NCI-H187 treated with DMSO at 0.1 percent for 48 hours (cell line): ENCODE data around the gene ATL3.
"Not testable (repeated sequence)": the region's sequence is repeated elsewhere in the genome, so short reads cannot be mapped to it uniquely, and the experiment has no call there.

Experiments used
- DNase-seq: peaks from one replicate; lab custom pipeline; 2025; lab: John Stamatoyannopoulos, UW

The ATL3 gene

DNA sequence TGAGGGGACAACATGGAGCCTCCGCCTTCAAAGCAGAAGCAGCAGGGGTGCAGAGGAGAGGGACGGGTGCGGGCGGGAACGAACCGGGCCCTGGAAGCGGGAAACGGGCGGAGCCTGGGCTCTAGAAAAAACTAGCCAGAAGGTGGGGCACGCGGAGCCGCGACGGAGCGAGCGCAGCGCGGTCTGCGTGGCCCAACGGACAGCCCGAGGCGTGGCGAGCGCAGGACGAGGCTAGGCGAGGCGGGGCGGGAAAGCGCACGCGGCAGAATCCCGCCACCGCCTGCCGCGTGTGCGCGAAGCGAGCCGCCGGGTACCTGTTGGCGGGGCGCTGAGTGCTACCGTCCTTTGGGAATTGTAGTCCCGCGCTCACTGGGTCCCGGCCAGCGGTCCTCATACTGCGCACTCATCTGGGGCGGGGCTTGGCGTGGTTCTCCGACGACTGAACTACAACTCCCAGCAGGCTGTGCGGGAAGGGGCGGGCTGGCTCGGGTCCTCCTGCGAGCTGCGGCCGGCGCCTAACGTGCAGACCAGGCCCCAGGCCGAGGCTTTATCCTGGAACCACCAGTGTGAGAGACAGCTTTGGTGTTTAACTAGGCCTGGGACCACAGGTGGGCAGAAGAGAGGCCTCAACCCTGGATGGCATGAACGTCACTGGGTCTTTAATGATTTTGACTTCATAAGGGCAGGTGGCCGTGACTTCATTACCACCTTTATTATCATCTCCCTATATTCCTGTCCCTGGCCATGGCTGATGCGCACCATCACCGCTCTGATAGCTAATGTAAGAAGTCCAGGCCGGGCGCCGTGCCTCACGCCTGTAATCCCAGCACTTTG lies at the start of gene ATL3:
Gene ATL3, minus strand, starts transcription at position 55 of the 834 bp plus-strand sequence. Its CDS starts 41 bp downstream, at position 14.
- DNase-seq: peak; percentile 85

GRCh38 chr11:63720611-63721010 lies 49.4 kb upstream of the ATL3 start:
- no peak for DNase-seq

DNA sequence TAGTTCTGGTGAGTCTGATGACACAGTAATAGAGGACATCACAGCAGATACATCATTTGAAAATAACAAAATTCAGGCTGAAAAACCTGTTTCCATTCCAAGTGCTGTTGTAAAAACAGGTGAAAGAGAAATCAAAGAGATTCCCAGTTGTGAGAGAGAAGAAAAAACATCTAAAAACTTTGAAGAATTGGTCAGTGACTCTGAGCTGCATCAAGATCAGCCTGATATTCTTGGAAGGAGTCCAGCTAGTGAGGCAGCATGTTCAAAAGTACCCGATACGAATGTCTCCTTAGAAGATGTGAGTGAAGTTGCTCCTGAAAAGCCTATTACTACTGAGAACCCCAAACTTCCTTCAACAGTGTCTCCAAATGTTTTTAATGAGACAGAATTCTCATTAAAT lies 48.8 kb upstream of the ATL3 start:
- DNase-seq: no peak

GRCh38 chr11:63719001-63719400 lies 47.8 kb upstream of the ATL3 start:
- no peak for DNase-seq

DNA sequence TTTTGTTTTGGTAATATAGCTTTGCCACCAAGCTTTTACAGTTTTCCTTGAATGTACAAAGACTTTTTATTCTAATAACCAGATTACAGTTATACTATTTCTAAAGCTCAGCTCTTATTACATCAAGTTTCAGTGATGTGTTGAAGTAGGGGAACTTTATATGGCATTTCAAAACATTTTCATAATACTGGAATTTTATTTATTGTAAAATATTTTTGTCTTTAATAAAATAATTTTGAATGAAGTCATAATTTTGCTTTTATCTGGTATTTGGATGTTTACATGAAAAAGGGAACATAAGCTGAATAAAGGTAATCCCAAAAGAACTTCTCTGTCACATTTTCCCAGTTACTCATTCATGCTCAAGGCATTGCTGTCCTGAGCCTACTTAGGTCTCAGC lies 44.9 kb upstream of the ATL3 start:
- no peak for DNase-seq

GRCh38 chr11:63713766-63714165 lies 42.6 kb upstream of the ATL3 start:
- DNase-seq: no peak

DNA sequence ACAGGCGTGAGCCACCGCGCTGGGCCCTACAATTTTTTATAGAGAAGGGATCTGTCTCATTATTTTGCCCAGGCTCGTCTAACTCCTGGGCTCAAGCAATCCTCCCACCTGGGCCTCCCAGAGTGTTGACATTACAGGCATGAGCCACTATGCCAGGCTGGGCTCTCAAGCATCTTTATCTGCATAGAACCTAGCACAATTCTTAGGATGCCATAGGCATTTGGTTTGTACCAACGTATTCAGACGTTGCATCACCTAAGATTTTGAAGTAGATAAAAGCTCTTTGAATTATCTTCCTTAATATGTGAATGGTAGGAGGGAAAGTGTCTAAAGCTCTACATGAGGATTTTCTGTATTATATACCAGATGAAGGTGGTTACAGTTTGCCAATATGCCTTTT lies 40.7 kb upstream of the ATL3 start:
- no peak for DNase-seq

DNA sequence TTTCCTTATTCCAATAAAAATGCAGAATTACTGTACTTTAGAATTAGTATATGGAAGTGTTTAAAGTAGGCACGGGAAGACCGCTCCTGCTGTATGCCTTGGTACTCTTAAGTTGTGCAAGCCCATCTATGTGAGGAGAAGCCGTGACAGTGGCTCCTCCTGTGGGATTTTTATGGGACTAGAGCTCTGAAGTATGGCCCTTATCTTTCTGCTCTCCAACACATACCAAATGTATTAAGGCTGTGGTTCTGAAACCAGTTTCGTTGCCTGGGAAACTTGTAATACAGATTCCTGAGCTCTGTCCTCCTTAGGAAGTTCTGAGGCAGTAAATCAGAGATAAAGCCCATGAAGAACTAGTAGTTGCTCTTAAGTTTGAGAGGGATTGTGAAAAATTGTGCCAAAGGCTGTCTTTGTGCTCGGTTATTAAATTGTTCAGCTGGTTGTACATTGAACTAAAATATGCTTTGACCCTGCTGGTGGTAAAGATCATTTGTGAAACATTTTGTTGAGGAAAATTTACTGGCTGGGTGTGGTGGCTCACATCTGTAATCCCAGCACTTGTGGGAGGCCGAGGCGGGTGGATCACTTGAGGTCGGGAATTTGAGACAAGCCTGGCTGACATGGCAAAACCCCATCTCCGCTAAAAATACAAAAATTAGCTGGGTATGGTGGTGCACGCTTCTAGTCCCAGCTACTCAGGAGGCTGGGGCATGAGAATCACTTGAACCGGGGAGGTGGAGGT lies 39.5 kb upstream of the ATL3 start:
- DNase-seq: no peak

DNA sequence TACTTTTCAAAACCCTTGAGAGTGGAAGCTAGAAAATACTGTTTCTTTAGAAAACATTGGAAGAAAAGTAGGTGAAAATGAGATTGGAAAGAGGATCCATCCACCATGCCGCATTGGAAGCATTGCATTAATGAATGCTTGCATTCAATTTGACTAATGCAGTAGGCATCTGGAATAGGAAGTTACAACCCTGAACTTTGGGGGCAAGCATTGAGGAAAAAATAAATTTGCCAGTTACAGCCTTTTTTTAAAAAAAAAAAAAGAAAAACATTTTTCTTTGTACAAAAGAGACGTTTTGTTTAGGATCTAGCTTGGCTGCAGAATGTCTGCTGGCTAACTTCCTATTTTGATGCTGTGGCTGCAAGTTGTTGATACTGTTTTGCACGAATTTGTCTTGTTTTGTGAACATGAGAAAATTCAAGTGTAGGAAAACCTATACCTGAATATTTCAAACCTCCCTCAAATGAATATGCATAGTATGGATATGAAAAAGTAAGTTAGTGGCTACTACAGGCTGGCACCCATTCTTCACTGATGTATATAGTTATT lies 38.2 kb upstream of the ATL3 start:
- no peak for DNase-seq

- DNase-seq: no peak
These were observed 37.6 kb upstream of the ATL3 start for GRCh38 chr11:63708764-63709163.

DNA sequence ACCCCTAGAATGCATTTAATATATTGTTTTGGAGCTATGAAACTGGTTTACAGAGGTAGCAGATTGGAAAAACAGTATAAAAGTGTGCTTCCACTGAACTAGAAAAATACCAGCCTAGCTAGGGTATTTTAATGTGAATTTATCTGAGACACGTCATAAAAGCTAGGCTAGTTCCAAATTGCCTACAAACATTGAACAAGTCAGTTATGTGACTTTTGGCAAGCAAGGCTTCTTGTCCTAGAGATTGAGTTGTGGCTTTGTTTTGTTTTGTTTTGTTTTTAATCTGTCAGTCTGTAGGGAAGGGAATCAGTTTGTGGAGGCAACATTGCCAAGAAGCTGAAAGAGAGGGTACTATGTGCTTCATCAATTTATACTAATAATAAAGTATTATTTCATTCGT lies 34.4 kb upstream of the ATL3 start:
- no peak for DNase-seq

DNA sequence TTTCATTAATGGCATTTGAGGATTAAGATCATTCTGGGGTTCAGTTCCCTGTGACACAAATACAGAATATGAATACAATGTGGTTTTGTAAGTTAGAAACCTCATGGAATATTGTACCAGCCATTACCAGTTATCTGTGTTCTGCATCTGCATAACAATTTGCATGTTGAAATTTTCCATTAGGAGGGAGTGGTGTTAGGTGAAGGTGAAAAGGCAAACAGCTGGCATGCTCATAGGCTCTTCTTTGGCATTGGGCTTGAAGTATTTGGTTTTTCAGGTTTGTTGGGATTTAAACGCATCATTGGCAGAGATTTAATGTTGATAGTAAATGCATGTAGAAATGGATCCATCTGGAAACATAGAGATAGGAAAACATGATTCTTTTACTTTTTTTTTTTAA lies 28.7 kb upstream of the ATL3 start:
- no peak for DNase-seq

- DNase-seq: no peak
These were observed 28.0 kb upstream of the ATL3 start for GRCh38 chr11:63698976-63699733.

DNA sequence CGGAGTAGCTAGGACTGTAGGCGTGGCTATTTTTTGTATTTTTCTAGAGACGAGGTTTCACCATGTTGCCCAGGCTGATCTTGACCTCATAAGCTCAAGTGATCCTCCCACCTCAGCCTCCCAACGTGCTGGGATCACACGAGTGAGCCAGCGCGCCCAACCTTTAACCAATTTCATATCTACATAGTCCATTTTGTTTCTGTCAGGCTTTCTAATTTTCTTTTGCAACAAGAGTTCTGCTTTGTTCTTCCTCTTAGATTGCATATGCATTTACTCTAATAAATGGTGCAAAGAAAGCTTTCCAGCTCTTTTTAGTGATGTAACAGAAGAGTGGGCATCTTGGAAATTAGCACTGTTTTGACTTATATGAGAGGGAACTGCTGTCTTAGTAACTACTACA lies 23.4 kb upstream of the ATL3 start:
- DNase-seq: no peak

DNA sequence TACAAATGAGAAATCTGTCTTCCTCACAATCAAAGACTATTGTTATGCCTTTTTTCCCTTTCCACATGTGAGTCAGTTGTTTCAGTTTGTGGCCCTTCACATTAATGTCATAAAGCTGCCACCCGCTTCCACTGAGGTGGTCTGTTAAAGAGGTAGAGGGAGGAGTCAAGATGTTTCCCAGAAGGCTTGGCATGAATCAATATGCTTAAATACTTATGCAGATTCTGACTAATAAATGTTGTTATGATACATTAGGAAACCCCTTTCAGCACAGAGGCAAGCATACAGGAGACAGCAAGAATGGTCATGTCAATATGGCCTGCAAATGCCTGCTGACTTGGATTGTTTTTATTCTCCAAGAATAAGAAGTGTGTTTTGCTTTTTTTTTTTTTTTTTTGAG lies 16.7 kb upstream of the ATL3 start:
- DNase-seq: no peak

GRCh38 chr11:63686926-63687325 lies 15.8 kb upstream of the ATL3 start:
- DNase-seq: no peak

DNA sequence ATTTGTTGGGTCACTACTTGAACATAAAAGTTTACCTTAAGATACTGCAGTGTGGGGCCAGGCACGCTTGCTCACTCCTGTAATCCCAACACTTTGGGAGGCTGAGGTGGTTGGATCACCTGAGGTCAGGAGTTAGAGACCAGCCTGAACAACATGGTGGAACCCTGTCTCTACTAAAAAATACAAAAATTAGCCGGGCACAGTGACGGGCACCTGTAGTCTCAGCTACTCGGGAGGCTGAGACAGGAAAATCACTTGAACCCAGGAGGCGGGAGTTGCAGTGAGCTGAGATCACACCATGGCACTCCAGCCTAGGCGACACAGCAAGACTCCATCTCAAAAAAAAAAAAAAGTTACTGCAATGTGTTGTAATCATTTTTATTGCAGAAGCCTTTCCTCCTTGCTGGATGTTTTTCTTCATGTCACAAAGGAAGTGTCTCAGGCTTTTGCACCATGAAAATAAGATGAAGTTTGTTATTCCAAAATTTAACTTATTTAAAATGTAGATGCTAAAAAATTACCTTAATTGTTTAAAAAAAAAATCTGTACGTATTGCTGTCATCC lies 14.1 kb upstream of the ATL3 start:
- not testable (repeated sequence) for DNase-seq

GRCh38 chr11:63683133-63683991 lies 12.2 kb upstream of the ATL3 start:
- DNase-seq: no peak

DNA sequence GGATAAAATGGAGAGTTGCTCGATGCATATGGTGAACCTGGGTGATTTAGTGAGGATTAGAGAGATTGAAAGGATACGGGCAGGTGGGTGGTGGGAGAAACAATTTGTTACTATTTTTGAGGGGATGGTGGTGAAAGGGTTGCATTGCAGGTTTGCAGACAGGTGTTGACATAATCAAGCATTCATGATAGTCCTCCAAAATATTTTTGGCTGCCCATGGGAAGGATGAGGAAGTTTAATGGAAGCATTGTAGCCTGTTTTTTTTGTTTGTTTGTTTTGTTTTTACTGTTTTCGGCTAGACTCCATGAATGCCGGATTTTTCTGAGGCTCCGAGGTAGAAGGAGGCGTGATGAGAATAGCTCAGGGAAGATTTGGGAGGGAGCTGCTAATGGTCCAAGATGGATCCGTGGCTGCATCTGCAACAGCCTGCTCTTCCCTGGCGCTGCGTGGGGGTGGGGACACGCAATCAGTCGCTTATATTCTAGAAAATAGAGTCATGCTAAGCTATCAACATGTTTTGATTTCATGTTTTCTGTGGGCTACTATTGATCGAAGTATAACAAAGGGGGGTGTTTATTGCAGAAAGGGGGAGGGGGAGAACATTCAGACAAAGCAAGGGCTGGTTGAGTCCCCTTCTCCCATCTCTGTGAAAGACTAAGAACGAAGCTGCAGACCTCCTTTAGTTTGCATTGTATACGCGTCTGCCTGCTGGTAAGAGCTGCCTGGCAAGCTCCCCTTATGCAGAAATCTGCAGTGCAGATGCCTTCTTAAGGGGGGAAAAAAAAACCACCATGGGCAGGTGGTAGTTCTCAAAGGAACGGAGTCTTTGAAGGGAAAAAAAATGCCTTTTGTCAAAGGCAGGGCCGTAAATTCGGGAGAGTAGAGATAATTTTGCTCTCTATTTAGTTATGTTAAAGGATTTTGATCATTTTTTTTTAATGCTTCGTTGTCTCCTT lies 11.2 kb upstream of the ATL3 start:
- no peak for DNase-seq
